Kidney epithelial cell (primary cell): ENCODE measurements around the gene PALS1. TPM values are rescaled to one million over a fixed set of nuclear protein-coding genes. Genes with fewer than 3 reads are reported as not detected.
A peak's percentile ranks its signal among the peaks of the same experiment; 100 is the strongest.
"Not testable (repeated sequence)": the region's sequence is repeated elsewhere in the genome, so short reads cannot be mapped to it uniquely, and the experiment has no call there.

Experiments used
- DNase-seq: peaks from one replicate; pipeline ENCODE4 v3.0.0-alpha.2; 2010; ENCODE audit warnings: low read depth
- H3K27me3 ChIP-seq: 2 replicates; pipeline ENCODE4 v1.6.0; 2011; ENCODE audit warnings: low read length; ENCODE audit not compliant: control insufficient read depth, insufficient read depth
- H3K36me3 ChIP-seq: 2 replicates; pipeline ENCODE4 v1.5.1; 2011; ENCODE audit warnings: low read length; ENCODE audit not compliant: control insufficient read depth, insufficient read depth
- H3K4me3 ChIP-seq: 2 replicates; pipeline ENCODE4 v1.5.1; 2011; ENCODE audit warnings: low read depth, mild to moderate bottlenecking, control low read depth, low read length
- CTCF ChIP-seq: IDR thresholded peaks from 2 replicates; pipeline ENCODE4 v1.5.1; 2011; ENCODE audit warnings: mild to moderate bottlenecking, moderate library complexity, low read length, control low read depth, inconsistent platforms; ENCODE audit not compliant: insufficient read depth, poor library complexity, severe bottlenecking
- total RNA-seq: library from RNA; depleted of rRNA; stranded (reverse); fragments of >200 nt; gene quantifications from 2 replicates; pipeline ENCODE4 v1.2.3, GENCODE V29; 2015

The PALS1 gene
- total RNA-seq, 1 donor from 2014 or later: 16.2 TPM

- DNase-seq: no peak
- no peaks in the 10 kb centered on the region for H3K36me3 ChIP-seq
- no peak overlapping the region for H3K4me3 ChIP-seq
- H3K27me3 ChIP-seq: no peaks in the 10 kb centered on the region
- no peak for TF ChIP-seq CTCF
Observed at GRCh38 chr14:67267576-67268328, 26.5 kb downstream of the PALS1 start.

- Histone ChIP-seq H3K36me3 (no peaks in the 10 kb centered on the region), H3K4me3 (no peak overlapping the region), H3K27me3 (no peaks in the 10 kb centered on the region)
- no peak for TF ChIP-seq CTCF
- no peak for DNase-seq
Observed at GRCh38 chr14:67268426-67269150, 27.4 kb downstream of the PALS1 start.

- DNase-seq: peak; percentile 42
- Histone ChIP-seq H3K27me3 (no peaks in the 10 kb centered on the region), H3K36me3 (no peaks in the 10 kb centered on the region), H3K4me3 (no peak overlapping the region)
- no peak for TF ChIP-seq CTCF
Observed at GRCh38 chr14:67269298-67270060, 28.2 kb downstream of the PALS1 start.

- Histone ChIP-seq H3K4me3 (no peak overlapping the region), H3K27me3 (no peaks in the 10 kb centered on the region), H3K36me3 (no peaks in the 10 kb centered on the region)
- no peak for DNase-seq
- no peak for TF ChIP-seq CTCF
Observed at GRCh38 chr14:67270145-67270753, 29.0 kb downstream of the PALS1 start.

- Histone ChIP-seq H3K27me3 (no peaks in the 10 kb centered on the region), H3K36me3 (no peaks in the 10 kb centered on the region), H3K4me3 (no peak overlapping the region)
- TF ChIP-seq CTCF: no peak
- no peak for DNase-seq
Observed at GRCh38 chr14:67270933-67271332, 29.7 kb downstream of the PALS1 start.

GRCh38 chr14:67273281-67273680, 32.0 kb downstream of the PALS1 start:
- H3K36me3 ChIP-seq, H3K4me3 ChIP-seq, H3K27me3 ChIP-seq, DNase-seq: not testable (repeated sequence)
